ENCODE data around the gene RHOD.

The RHOD gene

DNA sequence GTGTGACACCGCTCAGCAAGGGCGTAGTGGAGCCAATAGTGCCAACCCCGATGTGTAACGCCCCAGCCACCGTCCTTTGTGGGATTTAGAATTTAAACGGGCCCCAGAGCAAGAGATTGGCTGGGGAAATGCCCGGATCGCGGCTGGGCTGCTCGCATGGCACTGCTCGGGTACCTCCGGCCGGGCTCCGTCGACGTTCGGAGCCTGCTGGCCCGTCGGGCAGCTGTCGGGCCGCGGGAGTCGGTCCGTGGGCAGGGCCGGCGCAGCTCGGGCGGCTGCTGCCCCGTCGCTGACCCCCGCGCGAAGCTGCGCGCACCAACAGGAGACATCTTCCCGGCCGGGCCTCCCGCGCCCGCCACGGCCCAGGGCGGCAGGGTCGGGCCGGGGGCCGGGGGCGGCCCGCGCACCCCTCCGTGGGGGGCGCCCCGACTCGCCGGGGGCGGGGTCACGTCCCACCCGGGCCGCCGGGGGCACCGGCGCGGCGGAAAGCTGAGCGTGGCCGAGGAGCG is 61.1 kb downstream of the RHOD start:
- FAIRE-seq: no peak

DNA sequence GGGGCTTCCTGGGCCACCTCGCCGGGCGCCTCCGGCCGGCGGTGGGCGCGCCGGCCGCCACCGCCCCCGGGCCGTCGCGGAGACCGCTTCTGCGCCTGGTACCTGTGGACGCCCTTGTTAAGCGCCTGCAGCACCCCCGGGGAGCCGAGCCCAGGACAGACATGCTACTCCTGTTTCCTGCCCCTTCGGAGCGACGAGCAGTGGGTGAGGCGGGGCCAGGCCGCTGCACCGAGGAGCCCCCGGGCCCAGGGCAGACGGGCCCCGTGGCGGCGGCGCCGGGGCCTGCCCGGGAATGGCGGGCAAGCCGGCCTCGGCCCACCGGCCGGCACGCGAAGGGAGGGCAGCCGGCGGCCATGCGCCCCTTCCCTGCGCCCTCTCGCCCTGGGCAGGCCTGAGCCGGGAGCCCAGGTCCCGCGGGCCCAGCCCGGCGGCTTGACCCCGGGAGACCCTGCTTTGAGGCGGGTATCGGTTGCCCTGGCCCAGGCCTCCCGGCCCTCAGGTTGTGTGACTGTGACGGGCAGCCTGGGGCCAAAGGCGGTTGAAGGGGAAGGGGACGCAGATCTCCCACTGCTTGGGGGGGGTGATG is 61.6 kb downstream of the RHOD start:
- no peak for FAIRE-seq

DNA sequence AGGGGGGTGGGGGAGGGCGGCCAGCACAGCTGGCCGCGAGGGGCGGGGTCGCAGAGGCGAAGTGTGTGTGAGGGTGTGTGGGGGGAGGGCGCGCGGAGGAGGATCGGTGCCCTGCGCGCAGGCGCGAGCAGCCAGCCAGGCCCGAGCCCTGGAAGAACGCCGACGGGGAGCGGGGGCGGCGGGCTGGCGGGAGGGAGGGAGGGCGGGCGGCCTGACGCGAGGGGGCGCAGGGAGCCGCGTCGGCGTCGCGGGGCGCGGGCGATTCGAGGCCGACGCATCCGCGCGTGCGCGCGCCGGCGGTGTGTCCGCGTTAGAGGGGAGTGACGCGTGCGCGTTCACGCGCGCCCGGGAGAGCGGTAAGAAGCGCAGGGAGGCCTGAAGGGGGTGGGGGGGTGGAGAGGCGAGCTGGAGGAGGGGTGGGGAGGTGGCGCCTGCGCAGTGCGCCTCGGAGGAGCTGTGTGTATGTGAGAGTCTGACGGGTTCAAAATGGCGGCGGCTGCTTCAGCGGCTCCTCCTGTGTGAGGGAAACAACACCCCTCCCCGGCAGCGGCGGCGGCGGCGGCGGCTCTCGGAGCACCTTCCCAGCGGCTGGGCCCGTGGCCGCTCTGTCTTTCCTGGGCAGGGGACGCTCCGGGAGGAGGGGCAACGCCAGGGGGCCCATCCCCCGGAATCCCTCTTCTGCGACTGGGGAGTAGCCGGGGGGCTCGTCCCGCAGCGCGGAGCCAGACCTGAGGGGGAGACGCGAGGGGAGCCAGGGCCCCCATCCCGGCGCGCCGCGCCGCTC is 62.3 kb downstream of the RHOD start, which contains the start of gene KDM2A:
Gene KDM2A, plus strand, starts transcription at position 463 of the 784 bp plus-strand sequence. CDS start 2,054 bp downstream, outside the sequence.
- FAIRE-seq: no peak

DNA sequence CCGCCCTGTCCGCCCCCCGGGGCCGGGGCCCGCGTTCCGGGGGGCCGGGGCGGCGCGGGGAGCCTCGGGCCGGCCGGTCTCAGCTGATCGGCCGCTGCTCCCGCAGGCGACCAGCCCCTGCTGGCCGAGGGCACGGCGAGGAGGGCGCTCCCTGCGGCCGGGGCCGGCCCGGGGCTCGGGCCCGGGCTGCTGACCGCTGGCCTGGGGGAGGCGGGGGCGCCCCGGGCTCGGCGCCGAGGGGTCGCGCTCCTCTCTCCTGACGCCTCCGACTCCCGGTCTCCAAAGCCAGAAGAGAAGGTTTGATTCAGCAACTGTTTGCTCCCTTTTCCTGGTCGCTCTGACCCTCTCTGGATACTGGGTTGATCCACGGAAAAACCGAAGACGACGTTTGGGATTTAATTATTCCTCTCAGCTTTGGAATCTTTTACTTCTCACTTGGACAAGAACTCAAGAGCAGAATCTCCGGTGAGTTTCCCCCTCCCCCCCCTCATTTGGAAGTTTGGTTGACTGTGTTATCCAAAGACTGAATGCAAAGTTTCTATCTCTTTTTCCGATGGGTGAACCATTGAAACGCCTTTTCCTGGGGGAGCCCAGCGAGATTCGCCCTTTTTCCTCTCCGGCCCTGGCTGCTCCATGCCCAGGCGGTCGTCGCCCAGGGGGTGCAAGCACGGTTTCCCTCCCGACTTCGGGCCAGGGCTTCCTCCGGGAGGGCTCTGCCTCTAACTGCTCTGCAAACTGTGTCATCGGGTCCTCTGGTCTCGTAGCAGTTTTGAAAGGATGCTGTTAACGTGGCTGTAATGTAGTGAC is 63.1 kb downstream of the RHOD start:
- no peak for FAIRE-seq

DNA sequence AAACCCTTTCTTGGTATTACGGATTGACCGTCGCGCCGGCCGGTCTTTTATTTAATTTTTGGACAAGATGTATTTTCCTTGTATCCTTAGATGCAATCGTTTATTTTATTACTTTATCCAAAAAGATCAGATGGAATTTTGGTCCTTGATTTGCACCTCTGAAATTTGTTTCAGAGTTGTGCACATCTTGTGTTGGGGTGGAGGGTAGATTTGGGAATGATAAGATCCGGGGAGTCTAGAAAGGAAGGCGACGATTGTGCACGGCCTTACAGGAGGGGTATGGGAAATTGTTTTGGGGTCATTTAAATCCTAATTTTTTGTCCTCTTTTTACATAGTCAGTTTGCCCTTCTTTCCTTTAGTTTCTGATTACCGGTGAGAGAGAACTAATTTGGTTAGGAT is 63.8 kb downstream of the RHOD start:
- FAIRE-seq: no peak

DNA sequence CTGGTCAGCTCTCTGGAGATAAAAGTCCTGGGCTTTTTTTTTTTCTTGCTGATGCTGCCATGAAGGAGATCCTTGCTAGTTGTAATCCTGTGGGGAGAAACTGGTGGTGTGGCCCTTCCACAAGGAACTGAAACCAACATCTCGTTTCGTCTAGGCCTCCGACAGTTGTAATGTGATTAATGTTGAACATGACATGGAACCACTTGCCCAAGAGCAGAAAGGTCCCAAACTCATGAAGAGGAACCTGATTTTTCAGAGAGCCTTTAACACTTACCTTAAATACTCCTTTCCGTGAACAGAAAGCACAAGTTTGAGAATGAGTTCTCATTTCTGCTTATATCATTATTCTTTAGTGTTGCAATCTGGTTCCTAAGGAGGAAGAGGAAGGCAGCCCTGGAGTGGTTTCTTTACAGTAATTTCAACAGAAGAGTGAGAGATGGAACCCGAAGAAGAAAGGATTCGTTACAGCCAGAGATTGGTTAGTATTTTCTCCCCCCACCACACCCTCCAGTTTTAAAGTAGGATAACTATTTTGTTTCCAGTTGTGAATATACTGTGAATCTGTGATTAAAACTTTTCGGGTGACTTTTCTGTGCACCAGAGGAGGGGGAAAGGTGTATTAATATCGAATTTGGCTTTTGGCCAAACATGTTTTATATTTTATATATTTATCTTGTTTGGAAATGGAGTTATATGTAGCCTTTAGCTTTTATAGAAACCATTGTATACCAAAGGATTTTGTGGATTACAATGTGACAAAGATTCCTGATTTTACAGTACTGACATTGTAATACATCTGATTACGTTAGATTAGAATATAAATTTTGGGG is 64.4 kb downstream of the RHOD start:
- no peak for FAIRE-seq

Measured in TTC549 (cell line).